ENCODE results near the gene NBPF1.
"Not testable (repeated sequence)": the region's sequence is repeated elsewhere in the genome, so short reads cannot be mapped to it uniquely, and the experiment has no call there.

The NBPF1 gene

DNA sequence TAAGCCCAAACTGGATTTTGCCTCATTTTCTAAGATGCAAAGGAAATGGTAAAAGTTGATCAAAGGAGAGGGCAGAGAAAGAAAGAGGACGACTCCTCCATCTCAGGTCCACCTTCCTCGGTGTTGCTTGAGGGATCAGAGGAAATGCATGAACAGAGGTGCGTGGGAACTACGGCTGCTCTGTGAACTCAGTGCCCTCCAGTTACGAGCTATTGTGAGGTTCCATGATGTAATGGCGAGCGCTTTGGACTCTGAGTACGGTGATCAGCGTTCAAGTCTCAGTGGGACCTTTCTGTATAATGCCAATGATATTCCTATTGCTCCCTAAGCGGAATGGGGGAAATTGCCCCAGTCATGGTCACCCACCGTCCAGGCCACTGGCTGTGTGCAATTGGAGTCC, 60.1 kb downstream of the NBPF1 start:
- not testable (repeated sequence) for DNase-seq

GRCh38 chr1:16550212-16550918, 63.0 kb downstream of the NBPF1 start:
- not testable (repeated sequence) for DNase-seq

- not testable (repeated sequence) for DNase-seq
Observed at GRCh38 chr1:16549545-16549944, 63.8 kb downstream of the NBPF1 start.

DNA sequence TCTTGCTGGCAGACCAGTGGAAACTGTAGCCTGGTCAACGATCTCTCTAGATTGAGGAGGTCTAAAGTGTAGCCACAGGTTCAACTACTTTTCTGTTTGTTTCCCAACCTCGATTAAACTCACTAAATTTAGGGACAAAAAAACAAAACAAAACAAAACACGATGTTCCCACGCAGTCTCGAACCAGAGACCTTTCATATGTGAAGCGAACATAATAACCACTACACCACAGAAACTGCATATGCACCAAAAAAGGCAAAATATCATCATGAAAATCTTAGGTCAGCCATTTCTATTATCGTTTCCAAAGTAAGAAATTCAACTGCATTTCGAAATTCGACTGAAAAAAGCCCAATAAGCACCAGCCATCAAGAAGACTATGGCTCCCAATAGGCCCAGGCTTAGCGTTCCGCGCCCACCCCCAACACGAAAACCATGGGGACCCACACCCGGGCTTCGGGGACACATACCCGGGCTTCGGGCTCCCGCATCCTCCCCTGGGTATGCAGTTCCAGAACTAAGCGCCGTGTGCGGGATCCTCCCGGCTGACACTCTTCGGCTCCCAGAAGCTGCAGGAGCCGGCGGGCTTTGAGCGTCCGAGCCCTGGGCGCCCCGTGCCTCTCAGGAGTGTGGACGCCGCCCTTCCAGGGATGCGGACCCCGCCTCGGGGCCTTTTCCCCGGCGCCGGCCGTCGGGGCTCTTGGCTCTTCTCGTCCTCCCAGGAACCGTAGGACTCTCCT, 65.7 kb downstream of the NBPF1 start:
- not testable (repeated sequence) for DNase-seq

- DNase-seq, result peak in 3 of 56 donors; percentile 3 to 20 (median 5)
Observed at GRCh38 chr1:16545682-16546095, 67.7 kb downstream of the NBPF1 start.

DNA sequence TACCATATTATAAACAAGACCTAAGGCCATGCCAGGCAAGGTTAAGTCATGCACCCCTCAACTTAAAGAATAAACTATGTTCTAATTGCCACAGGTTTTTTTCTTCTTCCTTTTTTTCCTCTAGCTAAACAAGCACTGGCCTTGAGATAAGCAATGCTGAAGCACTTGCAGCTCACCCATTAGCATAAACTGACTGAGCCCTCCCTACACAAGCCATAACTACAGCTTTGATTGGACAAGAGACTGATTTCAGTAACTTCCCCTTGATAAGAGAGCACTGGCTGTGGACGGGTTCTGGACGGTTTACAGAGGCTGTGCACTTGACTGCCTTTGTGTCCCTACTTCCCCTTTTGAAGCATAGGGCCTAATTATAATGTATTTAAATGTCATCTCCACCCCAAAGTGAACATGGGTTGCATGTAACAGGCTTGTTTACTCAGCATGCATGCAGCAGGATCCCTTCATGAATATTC, 72.9 kb downstream of the NBPF1 start:
- DNase-seq, result not testable (repeated sequence)

DNA sequence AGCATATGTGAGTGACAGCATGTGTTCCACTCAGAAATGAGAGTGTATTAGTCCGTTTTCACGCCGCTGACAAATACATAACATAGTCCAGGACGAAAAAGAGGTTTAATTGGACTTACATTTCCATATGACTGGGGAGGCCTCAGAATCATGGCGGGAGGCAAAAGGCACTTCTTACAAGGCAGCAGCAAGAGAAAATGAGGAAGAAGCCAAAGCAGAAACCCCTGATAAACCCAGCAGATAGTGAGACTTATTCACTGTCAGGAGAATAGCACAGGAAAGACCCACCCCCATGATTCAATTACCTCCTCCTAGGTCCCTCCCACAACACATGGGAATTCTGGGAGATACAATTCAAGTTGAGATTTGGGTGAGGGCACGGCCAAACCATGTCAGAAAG, 75.8 kb downstream of the NBPF1 start:
- DNase-seq, result not testable (repeated sequence)

DNA sequence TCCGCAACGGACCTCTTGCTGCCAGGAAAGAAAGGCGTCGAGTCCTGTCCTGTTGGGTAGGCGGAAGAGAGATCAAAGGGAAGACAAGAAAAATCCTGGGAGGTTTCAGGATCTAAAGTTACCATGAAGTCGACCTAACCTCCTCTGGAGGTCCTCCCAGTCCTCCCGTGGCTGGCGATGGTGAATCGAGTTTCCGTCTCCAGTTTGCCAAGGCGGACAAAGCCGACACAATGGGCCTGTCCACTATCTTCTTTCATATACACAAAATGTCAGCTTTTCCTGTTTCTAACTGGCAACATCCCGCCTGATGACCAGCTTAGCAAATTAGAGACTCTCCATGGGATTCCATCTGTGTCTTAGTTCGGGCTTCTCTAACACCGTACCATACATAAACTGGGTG, 76.6 kb downstream of the NBPF1 start:
- DNase-seq, result not testable (repeated sequence)

DNA sequence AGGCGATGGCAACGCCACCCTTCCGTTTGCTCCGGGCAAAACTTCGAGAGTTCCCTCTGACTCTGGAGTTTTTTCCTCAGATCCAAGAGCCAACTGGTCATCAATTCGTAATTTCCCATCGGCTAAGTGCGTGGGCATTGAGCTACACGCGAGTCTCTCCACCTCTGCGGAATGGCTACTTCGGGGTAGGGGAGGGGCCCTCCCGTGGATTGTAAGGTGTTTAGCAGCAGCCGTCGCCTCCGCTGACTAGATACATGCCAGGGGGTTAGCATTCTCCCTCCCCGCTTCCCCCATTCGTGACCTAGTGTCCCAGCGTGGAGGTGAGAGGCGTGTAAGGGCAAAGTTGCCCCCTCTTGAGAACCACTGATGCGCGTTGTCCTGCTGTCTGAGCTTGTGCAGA, 77.5 kb downstream of the NBPF1 start:
- DNase-seq, result not testable (repeated sequence)

DNA sequence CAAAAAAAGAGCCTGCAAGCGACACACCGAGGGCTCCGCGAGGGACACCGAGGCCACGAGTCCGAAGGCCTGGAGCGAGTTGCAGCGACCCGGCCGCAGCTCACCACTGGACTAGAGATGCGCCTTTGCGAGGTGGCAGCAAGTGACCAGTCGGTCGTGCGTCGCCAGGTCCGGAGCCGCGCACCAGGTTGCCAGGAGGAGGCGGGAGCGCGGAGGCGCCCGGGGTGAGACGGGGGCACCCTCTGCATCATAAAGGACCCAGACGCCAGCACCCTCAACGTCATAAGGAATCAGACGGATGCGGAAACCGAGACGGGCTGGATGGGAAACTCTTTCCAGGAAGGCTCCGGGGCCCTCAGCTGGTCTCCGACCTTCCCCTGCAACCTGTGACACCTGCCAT, 77.9 kb downstream of the NBPF1 start:
- not testable (repeated sequence) for DNase-seq

DNA sequence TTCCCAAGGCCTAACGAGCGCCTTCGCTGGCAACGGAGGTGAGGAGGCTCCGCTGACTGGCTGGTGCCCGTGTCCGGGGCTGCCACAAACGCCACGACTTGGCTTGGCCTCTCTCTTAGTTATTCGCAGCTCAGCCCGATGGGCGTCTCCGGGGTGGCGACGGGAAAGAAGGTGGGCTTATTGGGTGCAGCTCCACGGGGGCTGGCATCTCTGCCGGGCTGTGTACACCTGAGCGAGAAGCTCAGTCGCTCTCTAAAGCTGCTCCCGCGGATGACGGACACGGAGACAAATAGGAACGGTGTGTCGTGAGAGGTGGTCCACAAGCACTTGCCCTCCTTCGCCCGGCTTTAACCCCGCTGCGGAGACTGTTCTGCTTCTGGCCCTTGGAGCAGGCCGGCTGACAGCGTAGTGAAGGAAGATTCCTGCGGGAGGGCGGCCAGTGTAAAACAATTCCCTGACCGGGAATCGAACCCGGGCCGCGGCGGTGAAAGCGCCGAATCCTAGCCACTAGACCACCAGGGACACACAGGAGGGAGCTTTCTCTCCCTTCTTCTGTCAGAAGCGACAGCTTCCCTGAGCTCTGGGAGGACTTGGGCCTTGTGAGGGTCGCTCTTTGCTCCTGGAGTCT, 78.4 kb downstream of the NBPF1 start:
- DNase-seq, result peak in 46 of 56 donors; percentile 8 to 92 (median 52)

GRCh38 chr1:16534239-16534828, 79.0 kb downstream of the NBPF1 start:
- peak in 2 of 56 donors; percentile 35 to 37 for DNase-seq

DNA sequence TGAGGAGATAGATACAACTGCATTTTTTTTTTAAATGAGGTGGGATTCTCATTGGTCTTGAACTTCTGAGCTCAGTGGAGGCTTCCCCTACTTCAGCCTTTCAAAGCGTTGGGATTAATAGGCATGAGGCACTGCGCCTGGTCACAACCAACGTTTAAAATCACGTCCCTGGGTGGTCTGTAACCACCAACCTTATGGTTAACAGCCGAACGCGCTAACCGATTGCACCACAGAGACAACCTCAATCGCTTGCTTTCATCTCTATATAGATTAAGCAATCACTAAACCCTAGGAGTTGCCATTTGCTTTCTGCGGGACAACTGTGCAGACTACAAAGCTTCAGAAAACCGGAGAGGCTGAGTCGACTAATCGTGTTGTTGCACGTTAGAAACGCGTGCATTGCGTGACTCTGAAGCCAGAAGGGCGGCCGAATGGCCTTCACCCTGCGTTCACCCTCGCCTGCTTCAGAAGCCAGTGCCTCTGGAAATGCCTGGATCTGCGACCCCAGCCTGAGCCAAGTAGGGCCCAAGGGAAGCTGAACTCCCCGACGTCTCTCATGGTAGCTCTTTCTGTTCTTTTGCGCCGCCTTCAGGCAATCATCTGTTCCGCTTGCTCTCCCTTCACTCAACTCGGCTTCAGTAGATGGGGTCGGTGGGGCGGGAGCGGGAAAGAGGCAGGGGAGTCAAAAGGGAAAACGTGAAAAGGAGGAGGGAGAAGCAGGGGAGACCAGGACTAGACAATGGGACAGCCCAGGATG, 81.0 kb downstream of the NBPF1 start:
- DNase-seq, result peak in 6 of 56 donors; percentile 2 to 53 (median 11)

- not testable (repeated sequence) for DNase-seq
Observed at GRCh38 chr1:16528338-16528737, 85.0 kb downstream of the NBPF1 start.

DNA sequence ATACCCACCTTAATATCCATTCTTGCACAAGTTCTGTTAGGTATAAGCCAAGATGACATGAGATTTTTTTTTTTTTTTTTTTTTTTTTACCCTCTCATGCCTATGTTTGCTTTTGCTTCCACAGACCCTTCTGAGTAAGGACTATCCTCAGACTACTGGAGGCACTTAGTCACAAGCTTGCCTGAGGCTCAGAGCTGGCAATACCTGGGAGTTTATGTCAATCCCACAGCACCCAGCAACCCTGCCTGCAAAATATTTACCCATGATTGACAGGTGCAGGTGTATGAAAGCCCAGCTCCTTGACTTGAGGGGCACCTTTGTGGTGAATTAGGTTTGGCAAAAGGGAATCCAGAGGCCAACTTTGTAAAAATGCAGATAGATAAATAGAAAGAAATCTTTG, 87.6 kb downstream of the NBPF1 start:
- DNase-seq, result not testable (repeated sequence)

GRCh38 chr1:16521679-16522078, 91.7 kb downstream of the NBPF1 start:
- not testable (repeated sequence) for DNase-seq

DNA sequence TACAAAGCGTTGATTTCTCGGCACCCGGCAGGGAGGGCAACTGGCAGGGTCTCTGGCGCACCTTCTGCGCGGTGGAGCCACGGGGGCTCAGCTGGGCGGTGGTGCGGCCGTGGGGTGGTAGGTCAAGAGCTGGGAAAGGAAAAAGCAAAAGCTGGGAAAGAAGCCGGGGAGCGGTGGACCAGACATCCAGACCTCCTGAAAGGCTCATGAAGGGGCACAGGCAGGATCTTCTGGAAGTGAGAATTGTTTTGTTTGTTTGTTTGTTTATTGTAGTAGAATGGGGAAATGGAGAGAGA, 92.1 kb downstream of the NBPF1 start:
- DNase-seq, result no peak

- peak in 3 of 56 donors; percentile 16 to 38 (median 24) for DNase-seq
Observed at GRCh38 chr1:16520435-16521287, 92.7 kb downstream of the NBPF1 start.

DNA sequence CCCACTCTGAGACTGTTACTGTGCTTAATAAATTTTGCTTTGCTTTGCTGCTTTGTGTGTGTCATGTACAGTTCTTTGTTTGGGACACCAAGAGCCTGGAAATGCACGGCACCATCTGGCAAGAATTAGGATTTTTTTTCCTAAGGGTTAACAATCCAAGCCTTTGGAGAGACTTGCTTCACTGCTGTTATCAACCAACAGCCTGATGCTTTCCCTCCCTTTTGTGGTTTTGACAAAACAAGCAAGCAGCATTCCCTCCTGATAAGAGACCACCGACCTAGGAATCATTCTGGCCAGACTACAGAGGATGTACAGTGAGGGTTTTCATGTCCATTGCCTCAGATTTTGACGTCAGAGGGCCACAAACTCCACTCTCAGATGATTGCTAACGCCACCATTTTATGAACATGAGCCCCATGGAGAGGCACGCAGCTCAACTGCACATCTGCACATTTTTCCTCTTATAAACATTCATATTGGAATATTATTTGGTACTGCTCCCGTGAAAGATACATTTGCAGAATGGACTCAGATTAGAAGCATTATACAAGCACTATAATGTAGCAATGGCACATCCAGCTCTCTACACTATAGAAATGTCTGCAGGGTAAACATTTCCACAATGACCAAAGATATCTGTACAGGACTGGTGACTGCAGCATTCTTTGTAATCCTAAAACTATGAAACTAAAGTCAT, 94.0 kb downstream of the NBPF1 start:
- not testable (repeated sequence) for DNase-seq

DNA sequence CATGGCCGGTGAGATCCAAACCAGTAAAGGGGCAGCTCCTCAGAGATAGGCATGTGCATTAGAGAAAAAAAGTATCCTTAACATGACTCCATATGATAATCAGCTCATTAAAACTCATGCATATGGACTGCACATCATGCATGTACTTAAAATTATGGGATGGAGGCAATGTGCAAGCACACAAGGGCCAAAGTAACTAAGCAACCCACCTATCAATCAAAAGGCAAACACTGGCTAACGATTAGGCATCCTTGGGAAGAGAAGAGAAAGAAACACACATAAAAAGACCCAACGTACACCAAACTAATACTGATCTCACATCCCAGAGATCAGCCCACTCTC, 94.5 kb downstream of the NBPF1 start:
- DNase-seq, result not testable (repeated sequence)
